Mucosa of gallbladder (tissue), 1 donor: ENCODE results near the gene RHOV. TPM values are rescaled to one million over a fixed set of nuclear protein-coding genes. Genes with fewer than 3 reads are reported as not detected.
"Not testable (repeated sequence)": the region's sequence is repeated elsewhere in the genome, so short reads cannot be mapped to it uniquely, and the experiment has no call there.

Source experiments
- DNase-seq: peaks from one replicate; pipeline ENCODE4 v3.0.0-alpha.2; 2020; ENCODE audit warnings: low spot score
- total RNA-seq: library from RNA; stranded (reverse); gene quantifications from one replicate; pipeline ENCODE4 v1.2.1, GENCODE V29; 2021
- donor health status: DM: no; HTN: no; CAD: no.

Gene RHOV
- total RNA-seq, 1 donor from 2014 or later: 0.63 TPM

GRCh38 chr15:40872791-40873693 is 992 bp downstream of the RHOV start:
- no peak for DNase-seq

GRCh38 chr15:40871749-40872617 is 2.1 kb downstream of the RHOV start:
- DNase-seq: peak; percentile 54

- DNase-seq: no peak
These were observed 3.3 kb downstream of the RHOV start for GRCh38 chr15:40870716-40871115.

- no peak for DNase-seq
These were observed 4.3 kb downstream of the RHOV start for GRCh38 chr15:40869686-40870085.

- no peak for DNase-seq
These were observed 6.8 kb downstream of the RHOV start for GRCh38 chr15:40867199-40867598.

- DNase-seq: no peak
These were observed 10.3 kb downstream of the RHOV start for GRCh38 chr15:40863660-40864270.

GRCh38 chr15:40861147-40861546 is 12.9 kb downstream of the RHOV start:
- DNase-seq: not testable (repeated sequence)

GRCh38 chr15:40859206-40859851 is 14.7 kb downstream of the RHOV start:
- DNase-seq: peak; percentile 83

GRCh38 chr15:40858706-40859105 is 15.3 kb downstream of the RHOV start:
- no peak for DNase-seq

- DNase-seq: peak; percentile 83
These were observed 16.3 kb downstream of the RHOV start for GRCh38 chr15:40857601-40858341.

GRCh38 chr15:40856746-40857145 is 17.3 kb downstream of the RHOV start:
- no peak for DNase-seq

GRCh38 chr15:40855706-40856234 is 18.3 kb downstream of the RHOV start:
- DNase-seq: no peak

- DNase-seq: no peak
These were observed 19.9 kb downstream of the RHOV start for GRCh38 chr15:40854161-40854560.

- DNase-seq: no peak
These were observed 20.7 kb downstream of the RHOV start for GRCh38 chr15:40853241-40853890.

GRCh38 chr15:40852529-40852928 is 21.5 kb downstream of the RHOV start:
- DNase-seq: no peak

- no peak for DNase-seq
These were observed 23.4 kb downstream of the RHOV start for GRCh38 chr15:40850576-40851112.

GRCh38 chr15:40847223-40847961 is 26.6 kb downstream of the RHOV start:
- peak; percentile 81 for DNase-seq

GRCh38 chr15:40846841-40847222 is 27.2 kb downstream of the RHOV start:
- DNase-seq: no peak
